Endodermal cell (in vitro differentiated cells): ENCODE data around the gene MYOC. TPM values are rescaled to one million over a fixed set of nuclear protein-coding genes. Genes with fewer than 3 reads are reported as not detected.
A peak's percentile ranks its signal among the peaks of the same experiment; 100 is the strongest.

Source experiments
- DNase-seq: peaks from one replicate; pipeline ENCODE4 v3.0.0-alpha.2; 2017
- H3K27ac ChIP-seq: 2 replicates; pipeline ENCODE4 v1.5.1; 2013; ENCODE audit warnings: mild to moderate bottlenecking, low read depth, low read length, moderate library complexity
- H3K27me3 ChIP-seq: 2 replicates; pipeline ENCODE4 v1.6.1; 2013; ENCODE audit warnings: mild to moderate bottlenecking, low read length, moderate library complexity; ENCODE audit not compliant: insufficient read depth, control insufficient read depth, poor library complexity, severe bottlenecking
- H3K36me3 ChIP-seq: 2 replicates; pipeline ENCODE4 v1.7.0; 2013; ENCODE audit warnings: mild to moderate bottlenecking, low read length, moderate library complexity; ENCODE audit not compliant: control insufficient read depth, insufficient read depth
- H3K4me1 ChIP-seq: one replicate; pipeline ENCODE4 v1.7.0; 2013; ENCODE audit warnings: low read length; ENCODE audit not compliant: control insufficient read depth, insufficient read depth
- H3K4me3 ChIP-seq: 2 replicates; pipeline ENCODE4 v1.5.1; 2013; ENCODE audit warnings: mild to moderate bottlenecking, low read length, moderate library complexity
- H3K9ac ChIP-seq: 2 replicates; pipeline ENCODE4 v1.6.1; 2013; ENCODE audit warnings: mild to moderate bottlenecking, low read length, moderate library complexity; ENCODE audit not compliant: poor library complexity, severe bottlenecking; ENCODE audit errors: extremely low read depth
- H3K9me3 ChIP-seq: 2 replicates; pipeline ENCODE4 v1.6.1; 2013; ENCODE audit warnings: mild to moderate bottlenecking, low read length, moderate library complexity; ENCODE audit not compliant: control insufficient read depth
- H3K27ac Mint-ChIP-seq: 2 replicates; pipeline ENCODE4 v1.8.0; 2020; ENCODE audit warnings: mixed read lengths
- H3K27me3 Mint-ChIP-seq: 2 replicates; pipeline ENCODE4 v1.8.0; 2021; ENCODE audit warnings: mild to moderate bottlenecking, mixed read lengths; ENCODE audit not compliant: insufficient read depth
- H3K36me3 Mint-ChIP-seq: 2 replicates; pipeline ENCODE4 v1.8.0; 2020; ENCODE audit warnings: low read depth, mixed read lengths
- H3K4me1 Mint-ChIP-seq: 2 replicates; pipeline ENCODE4 v1.8.0; 2020; ENCODE audit warnings: mixed read lengths
- H3K4me3 Mint-ChIP-seq: 2 replicates; pipeline ENCODE4 v1.8.0; 2020; ENCODE audit warnings: mild to moderate bottlenecking, moderate library complexity, mixed read lengths
- H3K9me3 Mint-ChIP-seq: 2 replicates; pipeline ENCODE4 v1.8.0; 2020; ENCODE audit warnings: mild to moderate bottlenecking, mixed read lengths
- CTCF ChIP-seq: fragments of 200-600 bp; sonication (generic); conservative IDR thresholded peaks from 2 replicates; pipeline ENCODE4 v1.5.0; 2021; ENCODE audit warnings: antibody characterized with exemption, mild to moderate bottlenecking
- WGBS, 2 experiments: methylation state at CpG; one replicate each; pipeline versions ENCODE4 v1.1.5 to v1.1.7; 2013; ENCODE audit warnings: missing lambda C conversion rate in 2 of 2, mixed read lengths in 1 of 2; ENCODE audit not compliant: insufficient coverage in 1 of 2, insufficient read length in 1 of 2; 5-methylcytosine and 5-hydroxymethylcytosine counted together
- total RNA-seq, 2 donors: library from RNA; stranded (reverse); fragmentation: NEBNext Ultra II Directional in 1 of 2; extraction: Animal tissue kit (Norgen Biotek cat#: 25700) in 1 of 2; gene quantifications; 2 replicates in 1 of 2; 3 replicates in 1 of 2; pipeline ENCODE4 v1.2.1, GENCODE V29; 2021

MYOC gene
- total RNA-seq, 2 donors from 2014 or later, result not detected

DNA sequence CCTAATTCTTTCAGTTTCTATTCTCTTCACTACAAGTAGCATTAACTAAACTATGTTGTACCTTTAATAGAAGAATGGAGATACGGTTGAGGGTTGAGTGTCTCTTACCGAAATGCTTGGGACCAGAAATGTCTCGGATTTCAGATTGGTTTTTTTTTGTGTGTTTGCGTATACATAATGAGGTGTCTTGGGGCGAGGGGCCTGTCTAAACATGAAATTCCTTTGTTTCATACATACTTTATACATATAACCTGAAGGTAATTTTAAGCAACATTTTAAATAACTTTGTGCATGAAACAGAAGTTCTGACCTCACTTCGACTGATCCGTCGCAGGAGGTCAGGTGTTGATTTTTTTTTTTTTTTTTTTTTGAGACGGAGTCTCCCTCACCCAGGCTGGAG, 66.8 kb downstream of the MYOC start:
- Histone ChIP-seq H3K36me3 (peaks cover 85% of the 10 kb centered on the region), H3K27me3 (no peaks in the 10 kb centered on the region), H3K27ac (no peak overlapping the region), H3K4me1 (no peaks in the 10 kb centered on the region), H3K4me3 (no peak overlapping the region), H3K9ac (no peak overlapping the region), H3K9me3 (no peaks in the 10 kb centered on the region)
- DNase-seq, result no peak
- Mint-ChIP-seq H3K4me3 (no peak overlapping the region), H3K4me1 (no peaks in the 10 kb centered on the region), H3K36me3 (peaks cover 64% of the 10 kb centered on the region), H3K27me3 (no peaks in the 10 kb centered on the region), H3K27ac (peak overlapping the region; percentile 41), H3K9me3 (no peaks in the 10 kb centered on the region)
- WGBS, 2 experiments, result 99% methylated on average over 7 of the region's 9 CpGs; no CpG with 5 or more reads in 1 of the 2 experiments
- no peak for TF ChIP-seq CTCF

Other genes with a start within 250 kb of the MYOC start
- gene PRRC2C, start 167.2 kb downstream of the MYOC start, total RNA-seq, result 100 to 1,000 TPM; 198 to 210 TPM
- not detected for gene MYOCOS, start 30.4 kb downstream of the MYOC start, total RNA-seq
- gene VAMP4, start 89.4 kb upstream of the MYOC start, total RNA-seq, result 1 to 10 TPM; 6.2 to 6.9 TPM
- gene METTL13, start 129.0 kb upstream of the MYOC start, total RNA-seq, result 10 to 100 TPM; 32.1 to 38.5 TPM
- 1 to 10 TPM in 1 of 2 donors, under 1 TPM in 1; 0.53 to 1.8 TPM for gene DNM3, start 188.8 kb upstream of the MYOC start, total RNA-seq